H1 (cell line): ENCODE results near the gene TENT5A.

ENCODE experiments used
- MAFK ChIP-seq: IDR thresholded peaks from 2 replicates; pipeline ENCODE4 v1.6.1; 2012; ENCODE audit warnings: low read depth, mild to moderate bottlenecking, improper control_type of control experiment, low read length
- SP2 ChIP-seq: IDR thresholded peaks from 2 replicates; pipeline ENCODE4 v1.6.1; 2012; ENCODE audit warnings: mild to moderate bottlenecking, low read length, inconsistent platforms
- USF2 ChIP-seq: IDR thresholded peaks from 2 replicates; pipeline ENCODE4 v1.6.1; 2011; ENCODE audit warnings: low read length, improper control_type of control experiment
- TF ChIP-seq, protein P1 (sequence below), 3 experiments: IDR thresholded peaks; 1 replicate in 2 of 3; 2 replicates in 1 of 3; pipeline versions ENCODE4 v1.5.1 to v1.6.1; 2011; ENCODE audit warnings: low read length in 3 of 3, mild to moderate bottlenecking in 3 of 3, inconsistent platforms in 2 of 3, low read depth in 1 of 3, moderate library complexity in 1 of 3; ENCODE audit not compliant: insufficient read depth in 1 of 3; ENCODE audit errors: control extremely low read depth in 1 of 3
- TF ChIP-seq, protein P2 (sequence below): IDR thresholded peaks from 2 replicates; pipeline ENCODE4 v1.6.1; 2012; ENCODE audit warnings: inconsistent platforms

DNA sequence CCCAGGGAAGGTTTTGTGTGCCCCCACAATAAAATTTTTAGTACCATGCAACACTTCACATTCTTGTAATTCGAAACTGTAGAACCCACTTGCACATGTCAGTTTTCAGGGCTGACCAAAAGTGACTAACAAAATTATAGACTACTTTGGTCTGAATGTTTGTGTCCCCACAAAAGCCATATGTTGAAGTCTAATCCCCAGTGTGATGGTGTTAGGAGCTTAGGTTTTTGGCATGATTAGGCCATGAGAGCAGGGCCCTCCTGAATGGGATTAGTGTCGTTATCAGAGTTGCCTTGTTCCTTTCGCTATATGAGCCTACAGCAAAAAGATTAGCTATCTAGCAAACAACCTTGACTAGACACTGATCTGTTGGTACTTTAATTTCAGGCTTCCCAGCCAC lies 49.0 kb upstream of the TENT5A start:
- TF ChIP-seq, protein P1, sequence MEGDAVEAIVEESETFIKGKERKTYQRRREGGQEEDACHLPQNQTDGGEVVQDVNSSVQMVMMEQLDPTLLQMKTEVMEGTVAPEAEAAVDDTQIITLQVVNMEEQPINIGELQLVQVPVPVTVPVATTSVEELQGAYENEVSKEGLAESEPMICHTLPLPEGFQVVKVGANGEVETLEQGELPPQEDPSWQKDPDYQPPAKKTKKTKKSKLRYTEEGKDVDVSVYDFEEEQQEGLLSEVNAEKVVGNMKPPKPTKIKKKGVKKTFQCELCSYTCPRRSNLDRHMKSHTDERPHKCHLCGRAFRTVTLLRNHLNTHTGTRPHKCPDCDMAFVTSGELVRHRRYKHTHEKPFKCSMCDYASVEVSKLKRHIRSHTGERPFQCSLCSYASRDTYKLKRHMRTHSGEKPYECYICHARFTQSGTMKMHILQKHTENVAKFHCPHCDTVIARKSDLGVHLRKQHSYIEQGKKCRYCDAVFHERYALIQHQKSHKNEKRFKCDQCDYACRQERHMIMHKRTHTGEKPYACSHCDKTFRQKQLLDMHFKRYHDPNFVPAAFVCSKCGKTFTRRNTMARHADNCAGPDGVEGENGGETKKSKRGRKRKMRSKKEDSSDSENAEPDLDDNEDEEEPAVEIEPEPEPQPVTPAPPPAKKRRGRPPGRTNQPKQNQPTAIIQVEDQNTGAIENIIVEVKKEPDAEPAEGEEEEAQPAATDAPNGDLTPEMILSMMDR (IDR thresholded peaks at IDR 0.05; ENCODE audit: control extremely low read depth in 1 of 3, insufficient read depth in 1 of 3, low read depth in 1 of 3, low read length in 3 of 3): no peak
- TF ChIP-seq, protein P2, sequence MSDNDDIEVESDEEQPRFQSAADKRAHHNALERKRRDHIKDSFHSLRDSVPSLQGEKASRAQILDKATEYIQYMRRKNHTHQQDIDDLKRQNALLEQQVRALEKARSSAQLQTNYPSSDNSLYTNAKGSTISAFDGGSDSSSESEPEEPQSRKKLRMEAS: no peak
- TF ChIP-seq SP2 (no peak), MAFK (no peak), USF2 (no peak)
